CD4-positive, alpha-beta T cell (primary cell): ENCODE data around the gene RARA. TPM values are rescaled to one million over a fixed set of nuclear protein-coding genes. Genes with fewer than 3 reads are reported as not detected.

Source experiments
- ATAC-seq: fragments of 200-7000 bp; cut with Tn5 transposase; one replicate; pipeline ENCODE4 v1.10.0; 2022; ENCODE audit warnings: mild to moderate bottlenecking; ENCODE audit not compliant: poor library complexity
- CTCF ChIA-PET: fragments of 350-600 bp; sonication (Branson Sonifier 250); formaldehyde crosslinking; loops from one replicate; lab custom pipeline; 2021; ENCODE audit warnings: antibody characterized with exemption, inconsistent platforms; lab: Charles Lee
- POLR2A ChIA-PET: fragments of 350-600 bp; sonication (Branson Sonifier 250); formaldehyde crosslinking; loops from one replicate; lab custom pipeline; 2021; ENCODE audit warnings: antibody characterized with exemption, inconsistent platforms; lab: Charles Lee
- DNase-seq, 14 experiments: peaks; one replicate each; pipeline ENCODE4 v3.0.0-alpha.2; 2013 to 2020; ENCODE audit warnings: mixed read lengths in 2 of 14
- H3K27ac ChIP-seq, 2 donors: one replicate each; pipeline versions ENCODE4 v1.5.1 to v1.7.0; 2013; ENCODE audit warnings: low read length in 2 of 2, low read depth in 1 of 2, mild to moderate bottlenecking in 1 of 2
- H3K27me3 ChIP-seq, 2 experiments: 1 replicate in 1 of 2; 2 replicates in 1 of 2; pipeline versions ENCODE4 v1.6.1 to v1.7.0; 2013; ENCODE audit warnings: low read length in 2 of 2, control low read depth in 1 of 2, mild to moderate bottlenecking in 1 of 2, moderate library complexity in 1 of 2; ENCODE audit not compliant: insufficient read depth in 2 of 2, control insufficient read depth in 1 of 2
- H3K36me3 ChIP-seq: one replicate; pipeline ENCODE4 v1.6.1; 2013; ENCODE audit warnings: low read length, control low read depth; ENCODE audit not compliant: insufficient read depth
- H3K4me1 ChIP-seq: one replicate; pipeline ENCODE4 v1.6.1; 2013; ENCODE audit warnings: low read length, control low read depth; ENCODE audit not compliant: insufficient read depth
- H3K4me3 ChIP-seq: one replicate; pipeline ENCODE4 v1.5.1; 2013; ENCODE audit warnings: mild to moderate bottlenecking, low read length, moderate library complexity
- H3K9me3 ChIP-seq, 2 experiments: 1 replicate in 1 of 2; 2 replicates in 1 of 2; pipeline versions ENCODE4 v1.6.1 to v1.7.0; 2013; ENCODE audit warnings: low read length in 2 of 2, mild to moderate bottlenecking in 2 of 2, control low read depth in 1 of 2, moderate library complexity in 1 of 2; ENCODE audit not compliant: control insufficient read depth in 1 of 2, insufficient read depth in 1 of 2
- H3K27ac Mint-ChIP-seq: one replicate; pipeline ENCODE4 v1.8.0; 2020; ENCODE audit warnings: mixed read lengths
- H3K27me3 Mint-ChIP-seq: one replicate; pipeline ENCODE4 v1.8.0; 2021; ENCODE audit warnings: mixed read lengths
- H3K36me3 Mint-ChIP-seq: one replicate; pipeline ENCODE4 v1.8.0; 2021; ENCODE audit warnings: low read depth, mixed read lengths
- H3K4me1 Mint-ChIP-seq: one replicate; pipeline ENCODE4 v1.8.0; 2021; ENCODE audit warnings: low read depth, mixed read lengths
- H3K4me3 Mint-ChIP-seq: one replicate; pipeline ENCODE4 v1.8.0; 2020; ENCODE audit warnings: mild to moderate bottlenecking, mixed read lengths
- H3K9me3 Mint-ChIP-seq: one replicate; pipeline ENCODE4 v1.8.0; 2020; ENCODE audit warnings: mixed read lengths
- intact Hi-C, 2 experiments: fragments of 100-400 bp; cut with DNase I in 1 of 2; cut with micrococcal nuclease in 1 of 2; formaldehyde crosslinking; loops; one replicate each; pipeline versions ENCODE4 v1.15.1 to v1.9.0; 2023 to 2025; cut with DNase I, micrococcal nuclease
- total RNA-seq, 174 experiments: library from RNA in 2 of 174; stranded (reverse) in 2 of 174; gene quantifications; one replicate each; pipeline ENCODE4 v1.2.3 and lab custom pipeline; 2021 to 2026
- TF ChIP-seq, protein P1 (sequence below): fragments of 200-600 bp; IDR thresholded peaks from one replicate; pipeline ENCODE4 v1.8.0; 2022; ENCODE audit warnings: antibody characterized with exemption, mild to moderate bottlenecking

The RARA gene
- total RNA-seq, 2 experiments from 2014 or later, result 114 to 115 TPM

DNA sequence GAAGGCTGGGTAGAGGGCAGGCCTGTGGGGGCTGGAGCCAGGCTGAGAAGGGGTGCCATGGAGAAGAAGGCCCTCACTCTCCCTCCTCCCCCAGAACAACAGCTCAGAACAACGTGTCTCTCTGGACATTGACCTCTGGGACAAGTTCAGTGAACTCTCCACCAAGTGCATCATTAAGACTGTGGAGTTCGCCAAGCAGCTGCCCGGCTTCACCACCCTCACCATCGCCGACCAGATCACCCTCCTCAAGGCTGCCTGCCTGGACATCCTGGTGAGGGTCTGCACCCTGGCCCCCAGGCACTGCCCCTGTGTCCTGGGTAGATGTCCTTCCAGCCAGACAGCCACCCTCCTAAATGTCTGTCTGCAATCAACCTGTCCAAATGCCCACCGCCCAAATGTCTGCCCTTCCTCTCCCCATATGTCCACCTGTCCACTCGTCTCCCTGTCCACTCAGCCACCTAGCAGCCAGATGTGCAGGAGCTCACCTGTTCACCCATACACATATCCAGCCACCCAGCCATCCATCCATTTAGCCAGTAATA lies 43.3 kb downstream of the RARA start:
- POLR2A ChIA-PET, result interaction anchor here (1.1 to 3.6 kb wide), 5 partner anchors 13 to 48 kb away, joined by 3 to 19 read pairs (median 4); no protein-coding TSS in a partner anchor
- peaks cover 78% of the 10 kb centered on the region for H3K36me3 Mint-ChIP-seq
- TF ChIP-seq, protein P1, sequence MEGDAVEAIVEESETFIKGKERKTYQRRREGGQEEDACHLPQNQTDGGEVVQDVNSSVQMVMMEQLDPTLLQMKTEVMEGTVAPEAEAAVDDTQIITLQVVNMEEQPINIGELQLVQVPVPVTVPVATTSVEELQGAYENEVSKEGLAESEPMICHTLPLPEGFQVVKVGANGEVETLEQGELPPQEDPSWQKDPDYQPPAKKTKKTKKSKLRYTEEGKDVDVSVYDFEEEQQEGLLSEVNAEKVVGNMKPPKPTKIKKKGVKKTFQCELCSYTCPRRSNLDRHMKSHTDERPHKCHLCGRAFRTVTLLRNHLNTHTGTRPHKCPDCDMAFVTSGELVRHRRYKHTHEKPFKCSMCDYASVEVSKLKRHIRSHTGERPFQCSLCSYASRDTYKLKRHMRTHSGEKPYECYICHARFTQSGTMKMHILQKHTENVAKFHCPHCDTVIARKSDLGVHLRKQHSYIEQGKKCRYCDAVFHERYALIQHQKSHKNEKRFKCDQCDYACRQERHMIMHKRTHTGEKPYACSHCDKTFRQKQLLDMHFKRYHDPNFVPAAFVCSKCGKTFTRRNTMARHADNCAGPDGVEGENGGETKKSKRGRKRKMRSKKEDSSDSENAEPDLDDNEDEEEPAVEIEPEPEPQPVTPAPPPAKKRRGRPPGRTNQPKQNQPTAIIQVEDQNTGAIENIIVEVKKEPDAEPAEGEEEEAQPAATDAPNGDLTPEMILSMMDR, result no peak
- no peak overlapping the region for H3K4me3 Mint-ChIP-seq
- no peaks in the 10 kb centered on the region for H3K9me3 ChIP-seq
- no peaks in the 10 kb centered on the region for H3K9me3 Mint-ChIP-seq
- H3K4me1 Mint-ChIP-seq, result peaks cover 35% of the 10 kb centered on the region
- ATAC-seq (no peak), DNase-seq (peak in 1 of 14 experiments; percentile 25)
- H3K27ac ChIP-seq, result no peak overlapping the region
- H3K27me3 ChIP-seq, result no peaks in the 10 kb centered on the region
- H3K4me1 ChIP-seq, result peaks cover 33% of the 10 kb centered on the region
- H3K36me3 ChIP-seq, result peaks cover 79% of the 10 kb centered on the region
- CTCF ChIA-PET, result interaction anchor here (1.4 to 6.1 kb wide), 2 partner anchors 38 to 49 kb away, joined by 4 to 62 read pairs; no protein-coding TSS in a partner anchor
- H3K4me3 ChIP-seq, result no peak overlapping the region
- intact Hi-C loops, result no loop called here
- peak overlapping the region; percentile 57 for H3K27ac Mint-ChIP-seq
- H3K27me3 Mint-ChIP-seq, result no peaks in the 10 kb centered on the region

DNA sequence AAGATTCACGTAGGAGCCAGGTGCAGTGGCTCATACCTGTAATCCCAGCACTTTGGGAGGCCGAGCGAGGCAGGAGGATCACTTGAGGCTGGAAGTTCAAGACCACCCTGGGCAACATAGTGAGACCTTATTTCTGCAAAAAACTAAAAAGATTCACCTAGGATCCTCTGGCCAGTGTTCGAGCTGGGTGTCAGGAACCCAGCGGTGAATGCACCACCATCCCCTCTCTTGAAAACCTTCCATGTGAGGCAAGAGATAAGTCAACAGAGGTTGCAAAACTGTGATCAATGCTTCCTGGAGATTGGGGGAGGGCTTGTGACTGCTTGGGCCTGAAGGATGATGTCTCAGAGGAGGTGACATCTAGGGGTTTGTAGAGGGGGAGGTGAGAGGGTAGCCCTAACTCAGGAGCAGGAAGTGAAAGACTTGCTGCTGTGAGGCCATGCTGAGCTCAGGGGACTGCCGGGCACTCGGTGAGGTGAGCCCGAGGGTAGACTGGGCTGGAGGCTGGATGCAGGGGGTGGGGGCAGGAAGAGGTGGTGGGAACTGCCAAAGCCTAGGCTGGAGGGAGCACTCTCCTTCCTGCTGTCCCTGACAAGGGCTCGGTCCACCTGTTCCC lies 43.9 kb downstream of the RARA start:
- CTCF ChIA-PET, result interaction anchor here (1.4 to 6.1 kb wide), 2 partner anchors 38 to 50 kb away, joined by 4 to 62 read pairs; no protein-coding TSS in a partner anchor
- Mint-ChIP-seq H3K9me3 (no peaks in the 10 kb centered on the region), H3K4me3 (no peak overlapping the region), H3K36me3 (peaks cover 78% of the 10 kb centered on the region), H3K4me1 (peaks cover 29% of the 10 kb centered on the region), H3K27me3 (no peaks in the 10 kb centered on the region), H3K27ac (peak overlapping the region; percentile 57)
- H3K36me3 ChIP-seq, result peaks cover 79% of the 10 kb centered on the region
- intact Hi-C loops, result no loop called here
- POLR2A ChIA-PET, result interaction anchor here (1.5 to 3.6 kb wide), 3 partner anchors 14 to 49 kb away, joined by 3 to 19 read pairs (median 4); no protein-coding TSS in a partner anchor
- H3K27me3 ChIP-seq, result no peaks in the 10 kb centered on the region
- no peak overlapping the region for H3K4me3 ChIP-seq
- ATAC-seq (no peak), DNase-seq (peak in 1 of 14 experiments; percentile 57)
- H3K4me1 ChIP-seq, result peaks cover 28% of the 10 kb centered on the region
- TF ChIP-seq, protein P1, result no peak
- H3K27ac ChIP-seq, result no peak overlapping the region
- no peaks in the 10 kb centered on the region for H3K9me3 ChIP-seq

DNA sequence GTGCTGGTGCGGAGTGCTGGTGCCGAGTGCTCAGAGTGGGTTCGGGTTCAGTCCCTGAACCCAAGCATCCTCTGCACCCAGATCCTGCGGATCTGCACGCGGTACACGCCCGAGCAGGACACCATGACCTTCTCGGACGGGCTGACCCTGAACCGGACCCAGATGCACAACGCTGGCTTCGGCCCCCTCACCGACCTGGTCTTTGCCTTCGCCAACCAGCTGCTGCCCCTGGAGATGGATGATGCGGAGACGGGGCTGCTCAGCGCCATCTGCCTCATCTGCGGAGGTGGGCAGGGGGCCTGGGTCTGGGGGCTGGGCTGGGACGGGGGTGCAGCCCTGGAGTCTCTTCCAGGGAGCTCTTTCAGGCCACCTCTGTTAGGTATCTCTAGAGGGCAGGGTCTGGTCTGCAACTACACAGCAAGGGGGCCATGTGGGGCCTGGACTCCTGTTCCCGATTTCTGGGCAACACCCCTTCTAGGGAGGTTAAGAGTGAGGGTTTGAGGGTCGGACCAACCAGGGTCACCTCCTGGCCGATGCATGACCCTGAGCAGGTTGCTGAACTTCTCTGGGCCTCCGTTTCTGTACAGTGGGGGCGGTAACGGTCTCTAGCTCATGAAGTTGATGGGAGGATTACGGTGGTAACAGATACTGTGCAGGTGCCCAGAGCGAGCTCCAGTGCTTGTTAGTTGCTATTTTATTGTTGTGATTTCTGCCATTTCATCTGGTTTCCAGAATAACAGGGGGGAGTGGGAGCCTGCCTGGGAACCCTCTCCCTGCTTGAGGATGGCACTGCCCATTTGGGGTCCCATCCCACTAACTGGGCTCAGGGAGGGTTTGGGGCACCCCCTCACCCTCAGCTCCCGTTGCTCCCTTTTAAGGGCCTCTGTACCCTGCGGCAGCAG lies 45.5 kb downstream of the RARA start:
- no peak for ATAC-seq

More for the DNA sequence above, 45.5 kb downstream of the RARA start:
- peak in 2 of 14 experiments; percentile 25 to 49 for DNase-seq
- Mint-ChIP-seq H3K4me1 (peaks cover 25% of the 10 kb centered on the region), H3K27ac (peak overlapping the region; percentile 36), H3K9me3 (no peaks in the 10 kb centered on the region), H3K4me3 (peak overlapping the region; percentile 11), H3K27me3 (no peaks in the 10 kb centered on the region), H3K36me3 (peaks cover 65% of the 10 kb centered on the region)
- Histone ChIP-seq H3K4me3 (no peak overlapping the region), H3K36me3 (peaks cover 64% of the 10 kb centered on the region), H3K9me3 (no peaks in the 10 kb centered on the region), H3K4me1 (peaks cover 21% of the 10 kb centered on the region), H3K27me3 (no peaks in the 10 kb centered on the region), H3K27ac (no peak overlapping the region)
- TF ChIP-seq, protein P1, result no peak
- intact Hi-C loops, result loop anchor here (1.0 to 5.0 kb wide), 7 partner anchors 51 to 1308 kb away; no protein-coding TSS in a partner anchor
- ChIA-PET POLR2A (interaction anchor here (1.0 to 3.6 kb wide), 10 partner anchors 9 to 179 kb away, joined by 3 to 25 read pairs (median 7); no protein-coding TSS in a partner anchor), CTCF (interaction anchor here (0.6 to 6.3 kb wide), 25 partner anchors 8 to 230 kb away, joined by 3 to 62 read pairs (median 3); partner anchors contain the start of genes CDC6, RARA and TOP2A)
